BJ (cell line): ENCODE results near the gene DPM1. TPM values are rescaled to one million over a fixed set of nuclear protein-coding genes. Genes with fewer than 3 reads are reported as not detected.

ENCODE experiments used
- CTCF ChIA-PET: fragments of 350-600 bp; formaldehyde crosslinking; extraction: SDS; loops from one replicate; lab custom pipeline; 2021; ENCODE audit warnings: antibody characterized with exemption, inconsistent platforms; lab: Yijun Ruan, JAX
- POLR2A ChIA-PET: fragments of 300-600 bp; sonication (Branson Sonifier 250); formaldehyde crosslinking; extraction: SDS; loops from one replicate; lab custom pipeline; 2021; ENCODE audit warnings: antibody characterized with exemption; lab: Charles Lee
- DNase-seq: peaks from one replicate; pipeline ENCODE4 v3.0.0-alpha.2; 2011; ENCODE audit warnings: low read depth
- H3K27me3 ChIP-seq: 2 replicates; pipeline ENCODE4 v1.6.0; 2011; ENCODE audit warnings: low read length; ENCODE audit not compliant: control insufficient read depth, insufficient read depth
- H3K36me3 ChIP-seq: 2 replicates; pipeline ENCODE4 v1.5.1; 2011; ENCODE audit warnings: low read length; ENCODE audit not compliant: control insufficient read depth, insufficient read depth
- H3K4me3 ChIP-seq: 2 replicates; pipeline ENCODE4 v1.5.1; 2011; ENCODE audit warnings: low read depth, mild to moderate bottlenecking, control low read depth, low read length
- polyA plus RNA-seq: library from polyadenylated mRNA; depleted of rRNA; stranded (reverse); fragments of >200 nt; gene quantifications from 2 replicates; pipeline ENCODE4 v1.2.3, GENCODE V29; 2011; rRNA removed
- TF ChIP-seq, protein P1 (sequence below): IDR thresholded peaks from 2 replicates; pipeline ENCODE4 v1.5.1; 2011; ENCODE audit warnings: low read depth, mild to moderate bottlenecking, control low read depth, inconsistent platforms, low read length, moderate library complexity; ENCODE audit not compliant: insufficient read depth

Gene DPM1
- polyA plus RNA-seq, 1 experiment = 35.4 TPM

DNA sequence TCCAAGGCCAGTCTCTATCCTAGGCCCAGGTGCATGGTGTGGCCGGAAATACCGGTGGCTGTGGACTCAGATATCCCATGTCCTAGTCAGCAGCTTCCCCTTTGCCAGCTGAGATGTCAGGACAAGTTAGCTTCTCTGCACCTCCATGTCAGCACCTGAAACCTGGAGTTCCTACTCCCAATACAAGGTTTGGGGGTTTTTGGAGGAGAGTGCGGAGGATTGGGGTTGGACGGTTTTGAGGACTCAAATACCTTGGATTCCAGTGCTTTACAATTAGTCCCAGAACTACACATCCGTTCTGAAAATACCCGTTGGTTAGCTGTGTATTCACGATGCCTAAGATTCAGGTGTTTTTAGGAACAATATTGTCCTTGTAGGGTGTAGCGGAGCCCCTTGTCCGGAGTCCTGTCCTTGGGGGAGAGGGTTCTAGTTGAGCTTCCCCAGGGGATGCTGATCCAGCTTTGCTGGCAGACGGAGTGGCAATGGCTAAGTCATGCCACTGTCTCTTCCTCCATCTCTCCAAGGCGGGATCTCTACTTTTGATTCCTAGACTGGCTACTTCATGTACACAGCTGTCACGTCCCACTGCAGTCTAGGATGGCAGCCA, 72.0 kb downstream of the DPM1 start:
- H3K4me3 ChIP-seq = no peak overlapping the region
- peaks cover 3% of the 10 kb centered on the region for H3K36me3 ChIP-seq
- no peak for DNase-seq
- H3K27me3 ChIP-seq = no peaks in the 10 kb centered on the region
- ChIA-PET CTCF (interaction anchor here (0.8 to 2.1 kb wide), 4 partner anchors 8 to 43 kb away, joined by 3 to 7 read pairs (median 3); no protein-coding TSS in a partner anchor), POLR2A (no interaction called here)
- TF ChIP-seq, protein P1, sequence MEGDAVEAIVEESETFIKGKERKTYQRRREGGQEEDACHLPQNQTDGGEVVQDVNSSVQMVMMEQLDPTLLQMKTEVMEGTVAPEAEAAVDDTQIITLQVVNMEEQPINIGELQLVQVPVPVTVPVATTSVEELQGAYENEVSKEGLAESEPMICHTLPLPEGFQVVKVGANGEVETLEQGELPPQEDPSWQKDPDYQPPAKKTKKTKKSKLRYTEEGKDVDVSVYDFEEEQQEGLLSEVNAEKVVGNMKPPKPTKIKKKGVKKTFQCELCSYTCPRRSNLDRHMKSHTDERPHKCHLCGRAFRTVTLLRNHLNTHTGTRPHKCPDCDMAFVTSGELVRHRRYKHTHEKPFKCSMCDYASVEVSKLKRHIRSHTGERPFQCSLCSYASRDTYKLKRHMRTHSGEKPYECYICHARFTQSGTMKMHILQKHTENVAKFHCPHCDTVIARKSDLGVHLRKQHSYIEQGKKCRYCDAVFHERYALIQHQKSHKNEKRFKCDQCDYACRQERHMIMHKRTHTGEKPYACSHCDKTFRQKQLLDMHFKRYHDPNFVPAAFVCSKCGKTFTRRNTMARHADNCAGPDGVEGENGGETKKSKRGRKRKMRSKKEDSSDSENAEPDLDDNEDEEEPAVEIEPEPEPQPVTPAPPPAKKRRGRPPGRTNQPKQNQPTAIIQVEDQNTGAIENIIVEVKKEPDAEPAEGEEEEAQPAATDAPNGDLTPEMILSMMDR = no peak

DNA sequence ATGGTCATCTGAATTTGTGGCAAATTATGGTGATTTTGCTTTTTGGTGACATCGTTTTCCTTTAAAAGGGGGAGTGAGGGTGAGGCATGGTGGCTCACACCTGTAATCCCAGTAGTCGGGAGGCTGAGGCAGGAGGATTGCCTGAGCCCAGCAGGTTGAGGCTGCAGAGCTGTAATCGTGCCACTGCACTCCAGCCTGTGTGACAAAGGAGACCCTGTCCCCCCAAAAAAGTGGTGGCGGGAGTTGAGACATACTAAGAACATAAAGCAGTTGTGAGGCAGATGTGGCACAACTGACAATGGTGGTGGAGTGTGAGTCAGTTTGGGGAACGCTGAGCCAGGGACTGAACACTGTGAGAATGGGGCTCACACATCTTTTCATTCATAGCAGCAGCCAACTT, 72.6 kb downstream of the DPM1 start:
- TF ChIP-seq, protein P1 = no peak
- CTCF ChIA-PET = interaction anchor here (0.8 to 2.1 kb wide), 4 partner anchors 8 to 91 kb away, joined by 3 to 7 read pairs (median 3); partner anchors contain the start of gene BCAS4
- Histone ChIP-seq H3K27me3 (no peaks in the 10 kb centered on the region), H3K4me3 (no peak overlapping the region), H3K36me3 (peaks cover 3% of the 10 kb centered on the region)
- POLR2A ChIA-PET = no interaction called here
- no peak for DNase-seq

DNA sequence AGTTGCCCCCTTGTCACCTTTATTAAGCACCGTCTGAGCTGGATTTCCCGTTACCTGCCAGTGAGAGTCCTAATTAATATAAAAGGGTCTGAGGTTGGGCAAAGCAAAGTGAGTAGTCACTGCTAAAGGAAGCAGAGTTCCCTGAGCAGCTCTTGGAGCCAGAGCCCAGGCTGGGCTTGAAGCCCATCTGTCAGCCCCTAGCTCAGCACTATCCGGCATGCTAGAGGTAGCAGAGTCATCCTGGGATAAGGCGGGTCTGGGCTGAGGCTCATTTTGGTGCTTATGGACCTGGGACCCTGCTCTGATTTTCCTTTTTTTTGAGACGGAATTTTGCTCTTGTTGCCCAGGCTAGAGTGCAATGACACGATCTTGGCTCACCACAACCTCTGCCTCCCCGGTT, 73.3 kb downstream of the DPM1 start:
- TF ChIP-seq, protein P1 = no peak
- ChIA-PET CTCF (interaction anchor here (0.6 to 0.8 kb wide), 2 partner anchors 90 to 91 kb away, joined by 3 read pairs; partner anchors contain the start of gene BCAS4), POLR2A (no interaction called here)
- no peak overlapping the region for H3K4me3 ChIP-seq
- H3K27me3 ChIP-seq = no peaks in the 10 kb centered on the region
- DNase-seq = no peak
- peaks cover 3% of the 10 kb centered on the region for H3K36me3 ChIP-seq

Other genes starting within 250 kb of the DPM1 start
- 0.11 and 0.27 TPM in 2 replicates for gene PARD6B, start 227.0 kb downstream of the DPM1 start, polyA plus RNA-seq
- 22.6 and 31.6 TPM in 2 replicates for gene BCAS4, start 163.5 kb downstream of the DPM1 start, polyA plus RNA-seq
- 10.6 and 17.5 TPM in 2 replicates for gene ADNP, start 27.1 kb downstream of the DPM1 start, polyA plus RNA-seq
- 3.4 and 3.8 TPM in 2 replicates for gene MOCS3, start 286 bp upstream of the DPM1 start, polyA plus RNA-seq
- gene KCNG1, start 64.6 kb upstream of the DPM1 start, polyA plus RNA-seq = 13.2 and 18.2 TPM in 2 replicates